Measurements from ENCODE around the gene TPGS1.

TPGS1 gene

DNA sequence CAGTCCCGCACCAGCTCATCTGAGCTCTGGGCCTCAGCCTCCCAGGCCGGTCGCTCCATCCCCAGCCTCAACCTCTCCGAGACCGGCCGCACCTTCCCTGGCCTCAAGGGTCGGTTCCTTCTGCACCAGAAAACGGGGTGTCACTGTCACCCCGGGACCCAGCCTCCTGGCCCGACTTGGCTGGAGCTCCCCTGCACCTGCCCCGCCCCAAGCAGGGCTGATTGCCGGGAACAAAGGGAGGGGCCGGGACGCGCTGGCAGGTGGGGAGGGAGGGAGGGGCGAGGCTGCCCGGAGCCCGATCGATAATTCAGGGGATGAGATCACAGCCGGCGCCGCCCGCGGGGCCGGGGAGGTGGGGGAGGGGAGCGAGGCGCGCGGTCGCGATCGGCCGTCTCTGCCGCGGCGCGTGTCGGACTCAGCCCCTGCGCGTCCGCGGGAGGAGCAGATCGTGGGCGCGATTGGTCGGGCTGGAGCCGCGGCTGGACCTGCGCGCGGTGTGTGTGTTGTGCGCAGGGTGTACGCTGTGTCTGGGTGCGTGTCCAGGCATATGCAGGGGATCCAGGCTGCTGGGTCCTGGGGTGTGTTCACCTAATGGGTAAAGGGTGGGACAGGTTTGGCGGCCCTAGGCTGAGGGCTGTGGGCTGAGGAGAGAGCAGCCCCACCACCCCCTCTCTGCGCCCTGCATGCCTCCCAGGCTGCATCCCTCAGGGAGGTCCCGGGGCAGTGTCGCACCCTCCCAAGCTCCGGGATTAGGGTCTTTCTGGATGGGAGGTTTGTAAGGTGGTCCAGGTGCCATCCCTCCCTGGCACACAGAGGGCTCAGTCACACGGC lies 45.4 kb upstream of the TPGS1 start:
- DNase-seq (ENCODE audit: low read depth, low spot score), result no peak
- TF ChIP-seq, protein P1, sequence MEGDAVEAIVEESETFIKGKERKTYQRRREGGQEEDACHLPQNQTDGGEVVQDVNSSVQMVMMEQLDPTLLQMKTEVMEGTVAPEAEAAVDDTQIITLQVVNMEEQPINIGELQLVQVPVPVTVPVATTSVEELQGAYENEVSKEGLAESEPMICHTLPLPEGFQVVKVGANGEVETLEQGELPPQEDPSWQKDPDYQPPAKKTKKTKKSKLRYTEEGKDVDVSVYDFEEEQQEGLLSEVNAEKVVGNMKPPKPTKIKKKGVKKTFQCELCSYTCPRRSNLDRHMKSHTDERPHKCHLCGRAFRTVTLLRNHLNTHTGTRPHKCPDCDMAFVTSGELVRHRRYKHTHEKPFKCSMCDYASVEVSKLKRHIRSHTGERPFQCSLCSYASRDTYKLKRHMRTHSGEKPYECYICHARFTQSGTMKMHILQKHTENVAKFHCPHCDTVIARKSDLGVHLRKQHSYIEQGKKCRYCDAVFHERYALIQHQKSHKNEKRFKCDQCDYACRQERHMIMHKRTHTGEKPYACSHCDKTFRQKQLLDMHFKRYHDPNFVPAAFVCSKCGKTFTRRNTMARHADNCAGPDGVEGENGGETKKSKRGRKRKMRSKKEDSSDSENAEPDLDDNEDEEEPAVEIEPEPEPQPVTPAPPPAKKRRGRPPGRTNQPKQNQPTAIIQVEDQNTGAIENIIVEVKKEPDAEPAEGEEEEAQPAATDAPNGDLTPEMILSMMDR (IDR thresholded peaks at IDR 0.05; ENCODE audit: low read depth, low read length), result no peak
- H3K4me3 ChIP-seq (ENCODE audit: low read depth, low read length), result no peak overlapping the region
- in situ Hi-C loops (cut with HindIII; ENCODE audit: low sequenced_read_pairs), result no loop called here

DNA sequence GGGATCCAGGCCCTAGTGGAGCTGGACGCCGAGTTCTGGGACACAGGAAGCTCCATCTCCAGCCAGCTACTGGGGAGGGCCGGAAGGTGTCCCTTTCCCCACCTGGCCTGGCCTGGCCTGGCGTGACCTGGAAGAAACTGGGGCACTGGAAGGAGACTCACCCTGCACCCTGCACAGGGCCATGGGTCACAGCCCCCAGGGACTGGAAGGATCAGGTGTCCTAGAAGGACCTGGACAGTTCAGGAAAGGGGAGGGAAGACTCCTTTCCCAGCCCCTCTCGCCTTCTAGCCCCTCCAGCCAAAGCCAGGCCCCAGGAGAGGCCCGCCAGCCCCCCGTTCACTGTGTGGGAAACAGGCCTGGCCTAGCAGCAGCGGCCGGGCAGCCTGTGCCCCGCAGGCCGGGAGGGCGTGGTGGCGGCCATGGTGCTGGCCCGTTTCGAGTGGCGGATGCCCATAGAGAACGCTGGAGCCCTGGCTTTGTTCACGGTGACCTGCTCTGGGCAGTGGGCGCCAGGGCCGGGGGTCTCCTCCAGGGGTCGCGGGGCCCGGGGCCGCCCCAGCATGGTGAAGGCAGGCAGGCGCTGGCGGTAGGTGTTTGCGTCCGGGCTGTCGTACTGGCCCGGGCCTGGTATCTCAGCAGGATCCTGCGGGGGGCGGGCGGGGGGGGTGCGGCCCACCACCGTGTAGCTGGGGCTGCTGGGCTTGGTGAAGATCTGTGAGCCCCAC lies 43.7 kb upstream of the TPGS1 start:
- TF ChIP-seq, protein P1 (IDR thresholded peaks at IDR 0.05; ENCODE audit: low read depth, low read length), result no peak
- no peak for DNase-seq (ENCODE audit: low read depth, low spot score)
- in situ Hi-C loops (cut with HindIII; ENCODE audit: low sequenced_read_pairs), result no loop called here
- H3K4me3 ChIP-seq (ENCODE audit: low read depth, low read length), result no peak overlapping the region

DNA sequence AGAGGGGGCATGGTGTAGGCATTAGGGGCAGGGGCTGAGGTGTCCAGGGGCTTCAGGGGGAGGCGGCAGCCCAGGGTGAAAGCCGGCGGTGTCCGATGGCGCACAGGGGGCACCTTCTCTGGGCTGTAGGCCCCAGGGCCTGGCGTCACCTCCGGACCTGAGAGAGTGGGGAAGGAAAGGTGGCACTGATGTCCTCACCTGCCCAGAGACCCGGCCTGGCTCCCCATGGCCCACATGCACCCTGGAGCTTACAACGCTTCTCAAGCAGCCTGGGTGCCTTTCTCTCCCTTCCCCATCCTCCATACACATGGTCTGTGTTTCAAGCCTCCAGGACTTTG lies 43.1 kb upstream of the TPGS1 start:
- DNase-seq (ENCODE audit: low read depth, low spot score), result no peak
- TF ChIP-seq, protein P1 (IDR thresholded peaks at IDR 0.05; ENCODE audit: low read depth, low read length), result no peak
- no peak overlapping the region for H3K4me3 ChIP-seq (ENCODE audit: low read depth, low read length)
- in situ Hi-C loops (cut with HindIII; ENCODE audit: low sequenced_read_pairs), result no loop called here

DNA sequence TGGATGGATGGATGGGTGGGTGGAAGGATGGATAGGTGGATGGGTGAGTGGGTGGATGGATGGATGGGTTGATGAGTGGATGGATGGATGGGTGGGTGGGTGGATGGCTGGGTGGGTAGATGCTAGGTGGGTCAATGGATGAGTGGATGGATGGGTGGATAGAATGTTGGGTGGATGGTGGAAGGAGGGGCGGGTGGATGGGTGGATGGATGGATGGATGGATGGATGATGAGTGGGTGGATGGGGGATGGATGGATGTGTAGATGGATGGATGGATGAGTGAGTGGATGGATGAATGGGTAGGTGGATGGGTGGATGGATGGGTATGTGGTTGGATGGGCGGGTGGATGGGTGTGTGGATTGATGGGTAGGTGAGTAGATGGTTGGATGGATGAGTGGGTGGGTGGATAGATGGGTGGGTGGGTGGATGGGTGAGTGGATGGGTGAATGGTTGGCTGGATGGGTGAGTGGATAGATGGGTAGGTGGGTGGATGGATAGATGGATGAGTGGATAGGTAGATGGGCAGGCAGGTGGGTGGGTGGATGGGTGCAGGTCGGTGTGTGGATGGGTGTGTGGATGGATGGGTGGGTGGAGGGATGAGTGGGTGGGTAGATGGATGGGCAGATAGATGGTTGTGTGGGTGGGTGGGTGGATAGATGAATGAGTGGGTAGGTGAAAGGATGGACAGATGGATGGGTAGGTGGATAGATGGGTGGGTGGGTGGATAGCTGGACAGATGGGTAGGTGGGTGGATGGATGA lies 42.1 kb upstream of the TPGS1 start:
- TF ChIP-seq, protein P1 (IDR thresholded peaks at IDR 0.05; ENCODE audit: low read depth, low read length), result no peak
- H3K4me3 ChIP-seq (ENCODE audit: low read depth, low read length), result no peak overlapping the region
- in situ Hi-C loops (cut with HindIII; ENCODE audit: low sequenced_read_pairs), result no loop called here
- DNase-seq (ENCODE audit: low read depth, low spot score), result no peak

DNA sequence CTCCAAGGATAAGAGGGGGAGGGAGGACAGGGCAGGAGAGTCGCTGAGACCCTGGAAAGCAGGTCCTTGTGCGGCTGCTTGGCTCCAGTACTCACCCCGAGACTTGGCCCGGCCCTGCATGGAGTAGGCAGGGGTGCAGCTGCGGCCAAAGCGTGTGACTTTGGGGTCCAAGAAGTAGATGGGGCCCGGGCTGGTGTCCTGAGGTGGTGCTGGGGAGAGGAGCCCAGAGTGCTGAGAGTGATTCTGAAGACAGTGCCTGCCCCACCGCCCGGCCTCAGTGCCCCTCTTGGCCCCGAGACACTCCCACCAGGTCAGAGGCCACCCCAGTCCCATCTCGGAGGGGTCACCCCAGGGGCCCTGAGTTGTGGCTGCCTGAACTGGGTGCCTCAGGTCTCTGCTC lies 39.7 kb upstream of the TPGS1 start:
- no peak for DNase-seq (ENCODE audit: low read depth, low spot score)
- TF ChIP-seq, protein P1 (IDR thresholded peaks at IDR 0.05; ENCODE audit: low read depth, low read length), result no peak
- in situ Hi-C loops (cut with HindIII; ENCODE audit: low sequenced_read_pairs), result no loop called here

DNA sequence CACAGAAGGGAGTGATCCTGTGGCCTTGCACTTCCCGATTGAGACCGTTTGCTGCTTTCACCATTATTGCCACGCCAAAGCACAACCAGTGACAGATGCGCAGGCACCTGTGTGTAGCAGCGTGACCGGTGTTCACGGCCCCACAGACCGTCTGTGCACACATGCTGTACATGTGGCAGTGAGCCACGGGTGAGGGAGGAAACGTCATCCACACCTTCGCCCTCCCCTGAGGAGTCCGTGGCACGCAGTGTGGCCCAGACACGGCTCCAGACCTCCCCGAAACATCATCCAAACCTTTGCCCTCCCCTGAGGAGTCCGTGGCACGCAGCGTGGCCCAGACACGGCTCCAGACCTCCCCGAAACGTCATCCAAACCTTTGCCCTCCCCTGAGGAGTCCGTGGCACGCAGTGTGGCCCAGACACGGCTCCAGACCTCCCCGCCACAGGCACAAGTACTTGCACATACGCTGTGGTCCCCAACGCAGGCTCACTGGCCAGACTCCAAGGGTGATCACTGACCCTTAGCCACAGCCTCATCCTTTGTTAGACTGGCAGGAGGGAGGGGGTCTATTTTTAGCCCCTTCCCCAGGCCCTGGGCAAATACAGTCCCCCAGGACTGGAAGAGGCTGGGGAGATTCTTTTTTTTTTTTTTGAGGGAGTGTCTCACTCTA lies 38.6 kb upstream of the TPGS1 start:
- TF ChIP-seq, protein P1 (IDR thresholded peaks at IDR 0.05; ENCODE audit: low read depth, low read length), result no peak
- no peak for DNase-seq (ENCODE audit: low read depth, low spot score)
- in situ Hi-C loops (cut with HindIII; ENCODE audit: low sequenced_read_pairs), result no loop called here
- H3K4me3 ChIP-seq (ENCODE audit: low read depth, low read length), result no peak overlapping the region

More for the DNA sequence above, 39.7 kb upstream of the TPGS1 start:
- no peak overlapping the region for H3K4me3 ChIP-seq (ENCODE audit: low read depth, low read length)
